ENCODE measurements around the gene GDF9.

DNA sequence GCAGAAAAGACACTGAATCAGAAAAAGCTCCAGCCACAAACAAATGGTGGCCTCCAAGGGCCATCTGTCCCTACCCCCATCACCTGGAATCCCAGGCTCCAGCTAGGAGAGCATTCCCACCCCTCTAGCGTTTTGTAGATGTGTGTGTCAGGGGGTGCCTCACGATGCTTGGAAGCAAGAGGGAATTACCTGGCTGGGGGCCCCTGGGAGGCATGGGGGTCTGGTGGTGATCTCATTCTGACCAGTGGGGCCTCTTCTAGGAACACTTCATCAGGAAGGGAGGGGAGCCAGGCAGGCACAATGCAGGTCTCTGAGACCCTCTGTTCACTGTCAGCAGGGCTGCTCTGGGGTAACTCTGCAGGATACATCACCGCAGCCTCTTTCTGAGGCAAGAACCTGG is 41.8 kb downstream of the GDF9 start:
- no peak for TF ChIP-seq CTCF (IDR thresholded peaks at IDR 0.05)
- no peak for TF ChIP-seq POLR2A (IDR thresholded peaks at IDR 0.05)
